A549 treated with CpdA at 1 μM for 4 hours (cell line): Measurements from ENCODE around the gene MAGEB4. TPM values are rescaled to one million over a fixed set of nuclear protein-coding genes. Genes with fewer than 3 reads are reported as not detected.

Experiments
- total RNA-seq: library from RNA; stranded (reverse); fragments of 200-300 nt; extraction: Qiagen RNA extraction; gene quantifications from 5 replicates; pipeline ENCODE4 v1.2.3, GENCODE V29; 2022; ENCODE audit warnings: low read depth

Gene MAGEB4, protein sequence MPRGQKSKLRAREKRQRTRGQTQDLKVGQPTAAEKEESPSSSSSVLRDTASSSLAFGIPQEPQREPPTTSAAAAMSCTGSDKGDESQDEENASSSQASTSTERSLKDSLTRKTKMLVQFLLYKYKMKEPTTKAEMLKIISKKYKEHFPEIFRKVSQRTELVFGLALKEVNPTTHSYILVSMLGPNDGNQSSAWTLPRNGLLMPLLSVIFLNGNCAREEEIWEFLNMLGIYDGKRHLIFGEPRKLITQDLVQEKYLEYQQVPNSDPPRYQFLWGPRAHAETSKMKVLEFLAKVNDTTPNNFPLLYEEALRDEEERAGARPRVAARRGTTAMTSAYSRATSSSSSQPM
- total RNA-seq, result not detected in 5 replicates

DNA sequence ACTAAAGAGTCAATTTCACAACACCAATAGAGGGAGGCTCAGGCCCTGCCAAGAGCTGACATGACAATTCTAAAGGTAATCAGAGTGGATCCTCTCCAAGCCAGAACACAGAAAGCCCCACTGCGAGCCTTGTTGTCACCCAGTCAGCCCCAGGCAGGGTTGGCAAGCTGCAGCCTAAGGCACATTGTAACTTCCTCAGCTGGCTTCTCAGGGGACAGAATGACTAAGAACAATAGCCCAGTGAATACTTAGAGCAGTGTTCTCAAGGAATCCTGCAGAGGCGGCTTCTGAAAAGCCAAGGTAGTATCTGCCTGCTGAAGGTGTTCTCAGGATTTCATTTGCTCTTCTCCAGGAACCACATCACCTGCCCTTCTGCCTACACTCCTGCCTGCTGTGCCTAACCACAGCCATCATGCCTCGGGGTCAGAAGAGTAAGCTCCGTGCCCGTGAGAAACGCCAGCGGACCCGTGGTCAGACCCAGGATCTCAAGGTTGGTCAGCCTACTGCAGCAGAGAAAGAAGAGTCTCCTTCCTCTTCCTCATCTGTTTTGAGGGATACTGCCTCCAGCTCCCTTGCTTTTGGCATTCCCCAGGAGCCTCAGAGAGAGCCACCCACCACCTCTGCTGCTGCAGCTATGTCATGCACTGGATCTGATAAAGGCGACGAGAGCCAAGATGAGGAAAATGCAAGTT, at the start of gene MAGEB4:
Gene MAGEB4 (plus strand): TSS at position 277 of the 692 bp plus-strand sequence. CDS start 136 bp downstream, at position 413.

GRCh38 chrX:30215357-30215843, 26.4 kb upstream of the MAGEB4 start, which contains the start of gene MAGEB2:
MAGEB2 (plus strand) TSS chrX:30215563; CDS start chrX:30218581, 3,018 bp downstream.

DNA sequence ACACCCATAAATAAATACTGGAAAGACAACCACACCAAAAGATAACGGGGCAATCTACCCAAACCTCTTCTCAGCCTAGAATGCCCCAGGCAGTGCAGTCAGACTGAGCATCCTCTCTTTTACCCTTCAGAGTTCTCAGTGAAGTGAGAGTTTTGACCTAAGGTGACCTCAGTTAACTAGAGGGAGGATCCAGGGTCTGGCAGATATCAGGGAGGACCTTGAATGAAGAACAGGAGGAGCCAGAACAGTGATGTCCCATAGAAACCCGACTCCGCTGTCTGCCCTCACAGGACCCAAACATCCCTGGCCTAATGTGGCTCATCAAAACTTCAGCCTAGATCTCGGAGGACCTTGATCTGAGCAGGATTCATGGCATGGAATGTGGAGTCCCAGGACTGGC, 11.4 kb upstream of the MAGEB4 start, which contains the start of gene MAGEB3:
Gene MAGEB3 (plus strand): TSS at position 263 of the 400 bp plus-strand sequence. CDS start 5,268 bp downstream, outside the sequence.

DNA sequence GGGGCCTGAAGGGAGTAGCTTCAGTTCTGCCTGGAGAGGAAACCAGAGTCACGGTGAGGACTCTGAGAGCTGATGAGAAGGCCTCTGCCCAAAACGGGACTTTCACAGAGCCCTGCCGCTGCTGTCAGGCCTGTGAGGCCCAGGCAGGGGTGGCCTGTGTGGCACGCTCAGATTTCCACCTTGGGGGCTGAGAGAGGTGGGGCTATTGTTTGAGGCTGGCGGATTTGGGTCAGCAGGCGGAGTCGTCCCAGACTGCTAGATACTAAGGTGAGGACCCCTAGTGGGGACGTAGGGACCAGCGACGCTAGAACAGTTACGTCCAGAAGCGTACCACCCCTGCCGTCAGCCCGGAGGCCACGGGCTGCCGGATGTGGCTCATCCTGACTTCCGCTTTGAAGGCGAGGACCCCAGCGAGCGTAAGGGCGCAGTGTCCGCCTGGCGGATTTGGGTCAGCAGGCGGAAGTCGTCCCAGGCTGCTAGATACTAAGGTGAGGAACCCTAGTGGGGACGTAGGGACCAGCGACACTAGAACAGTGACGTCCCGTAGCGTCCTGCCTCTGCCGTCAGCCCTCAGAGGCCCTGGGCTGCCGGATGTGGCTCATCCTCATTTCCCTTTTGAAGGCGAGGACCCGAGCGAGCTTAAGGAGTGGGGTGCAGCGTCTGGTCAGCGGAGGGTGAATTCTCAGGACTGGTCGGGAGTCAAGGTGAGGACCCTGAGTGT, 5.1 kb downstream of the MAGEB4 start, which contains the start of gene MAGEB1:
Gene MAGEB1 (plus strand): TSS at position 378 of the 721 bp plus-strand sequence. CDS start 3,348 bp downstream, outside the sequence.

Other genes starting within 250 kb of the MAGEB4 start
- not detected in 5 replicates for gene MAGEB2, start 26.4 kb upstream of the MAGEB4 start, total RNA-seq
- gene MAGEB3, start 11.3 kb upstream of the MAGEB4 start, total RNA-seq, result not detected in 5 replicates
- not detected in 5 replicates for gene MAGEB1, start 5.1 kb downstream of the MAGEB4 start, total RNA-seq
- gene NR0B1, start 67.4 kb downstream of the MAGEB4 start, total RNA-seq, result 30.5 to 56.1 TPM (median 36.8 TPM) in 5 replicates